Body of pancreas (tissue), 4 donors: ENCODE data around the gene TCTN1.

ENCODE experiments used
- CTCF ChIP-seq, 7 experiments: fragments of 450-650 bp in 4 of 7; fragments of 200-600 bp in 3 of 7; sonication (generic) in 3 of 7; IDR thresholded peaks; one replicate each; pipeline ENCODE4 v1.5.1; 2016 to 2019; ENCODE audit warnings: antibody characterized with exemption in 7 of 7
- POLR2A ChIP-seq, 3 donors: fragments of 450-650 bp; IDR thresholded peaks; one replicate each; pipeline ENCODE4 v1.6.1; 2016; ENCODE audit warnings: antibody characterized with exemption in 3 of 3, mild to moderate bottlenecking in 2 of 3

- TF ChIP-seq CTCF (IDR thresholded peaks at IDR 0.05) = no peak
- TF ChIP-seq POLR2A (IDR thresholded peaks at IDR 0.05) = no peak
Observed at GRCh38 chr12:110661337-110661972, 47.5 kb downstream of the TCTN1 start.
